NCI-H1092 treated with DMSO at 0.1 percent for 48 hours (cell line): ENCODE measurements around the gene SRCAP.

Experiments
- DNase-seq: peaks from one replicate; lab custom pipeline; 2025; lab: John Stamatoyannopoulos, UW

SRCAP gene

DNA sequence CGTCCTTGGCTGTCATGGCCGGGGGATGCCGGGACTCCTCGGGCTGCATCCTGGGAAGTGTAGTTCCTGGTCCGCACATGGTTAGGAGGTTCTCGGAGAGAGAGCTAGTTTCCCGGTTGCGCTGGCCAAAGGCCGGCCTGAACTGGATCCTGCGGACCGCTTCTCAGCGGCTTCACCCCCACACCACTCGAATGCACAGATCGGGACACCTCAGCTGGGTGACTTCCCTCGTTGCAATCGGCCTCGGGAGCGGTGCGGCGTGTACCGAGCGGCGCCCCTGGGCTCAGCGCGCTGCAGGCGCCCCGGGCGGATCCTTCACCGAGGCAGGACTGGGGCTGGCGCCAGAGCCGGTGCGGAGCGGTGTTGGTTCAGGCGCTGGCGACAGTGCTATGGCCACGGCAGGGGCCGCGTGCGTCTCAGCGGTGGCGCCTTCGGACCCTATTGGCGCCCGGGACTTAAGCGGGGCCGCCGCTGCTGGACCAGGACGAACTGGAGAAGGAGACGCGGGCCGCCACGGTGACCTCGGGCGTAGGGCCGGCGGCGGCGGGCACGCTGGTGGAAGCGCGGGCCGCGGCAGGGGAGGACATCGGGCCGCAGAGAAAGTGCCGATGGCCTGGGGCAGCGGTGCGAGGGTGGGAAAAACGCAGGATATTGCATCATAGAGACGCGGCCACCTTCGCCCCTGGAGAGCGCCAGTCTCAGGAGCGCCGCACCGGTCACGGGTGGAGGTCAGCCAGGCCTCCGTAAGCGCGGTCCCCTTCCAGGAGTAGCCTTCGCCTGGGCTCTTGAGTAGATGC is 76.6 kb downstream of the SRCAP start:
- DNase-seq, result peak; percentile 79

DNA sequence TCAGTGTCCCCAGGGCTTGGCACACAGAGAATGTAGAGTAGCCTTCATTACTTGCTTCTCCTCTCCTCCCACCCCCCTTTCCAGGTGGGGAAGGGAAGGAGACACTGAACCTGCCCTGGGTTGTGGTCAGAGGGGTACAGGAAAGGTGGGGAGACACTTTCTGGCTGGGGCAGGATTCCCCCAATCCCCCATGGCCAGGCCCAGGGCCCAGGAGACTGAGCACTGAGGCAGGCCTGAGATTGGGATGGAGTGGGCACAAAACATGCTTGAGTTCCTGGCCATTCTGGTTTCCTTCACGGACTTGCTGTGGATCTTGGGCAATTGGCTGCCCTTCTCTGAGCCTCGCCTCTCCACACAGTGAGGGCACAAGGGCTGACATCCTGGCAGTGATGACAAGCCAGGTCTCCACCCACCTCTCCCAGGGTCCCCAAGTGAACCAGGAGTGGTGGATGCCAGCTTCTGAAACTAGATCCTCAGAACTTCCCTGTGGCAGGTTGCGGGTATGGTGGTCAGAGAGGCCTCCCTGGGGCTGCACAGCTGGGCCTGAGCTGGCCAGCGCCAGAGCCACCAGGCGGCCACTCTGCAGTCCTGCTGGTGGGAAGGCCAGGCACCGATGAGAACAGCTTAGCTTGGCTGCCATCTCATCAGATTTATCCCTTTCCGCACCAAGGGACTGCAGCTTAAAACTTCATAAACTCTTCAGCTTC is 78.8 kb downstream of the SRCAP start:
- DNase-seq, result no peak

DNA sequence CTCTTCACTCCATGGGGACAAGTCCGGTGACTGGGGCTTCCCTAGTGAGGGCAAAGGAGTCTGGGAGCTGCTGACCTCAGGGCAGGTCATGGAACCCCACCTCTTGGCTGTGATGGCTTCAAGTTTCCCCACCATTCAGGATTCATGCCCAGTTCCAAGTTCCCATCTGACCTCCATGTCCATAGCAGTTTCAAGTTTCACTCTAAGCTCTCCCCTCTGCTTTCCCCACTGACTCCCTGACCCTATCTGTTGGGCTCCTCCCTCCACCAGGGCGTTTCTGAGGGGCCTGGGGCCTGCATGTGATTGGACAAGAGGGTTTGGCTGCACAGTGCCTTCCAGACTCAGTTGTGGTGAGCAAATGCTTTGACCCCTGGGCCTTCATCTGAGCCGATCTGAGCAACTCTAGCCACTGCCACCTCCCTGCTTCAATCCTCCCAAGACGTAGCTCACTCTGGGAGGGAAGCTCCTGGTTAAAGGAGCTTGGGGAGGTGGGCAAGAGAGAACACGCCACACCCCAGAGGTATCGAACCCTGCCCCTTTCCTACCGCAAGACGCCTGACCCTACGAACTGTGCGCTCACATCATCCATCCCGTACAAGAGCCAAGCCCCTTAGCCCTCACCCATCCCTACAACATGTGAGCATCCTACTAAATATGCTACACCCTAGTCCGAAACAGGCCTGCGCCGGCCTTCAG is 79.7 kb downstream of the SRCAP start:
- no peak for DNase-seq

- DNase-seq, result no peak
These were observed 80.6 kb downstream of the SRCAP start for GRCh38 chr16:30779596-30779995.

GRCh38 chr16:30780021-30780420 is 81.0 kb downstream of the SRCAP start:
- DNase-seq, result no peak

DNA sequence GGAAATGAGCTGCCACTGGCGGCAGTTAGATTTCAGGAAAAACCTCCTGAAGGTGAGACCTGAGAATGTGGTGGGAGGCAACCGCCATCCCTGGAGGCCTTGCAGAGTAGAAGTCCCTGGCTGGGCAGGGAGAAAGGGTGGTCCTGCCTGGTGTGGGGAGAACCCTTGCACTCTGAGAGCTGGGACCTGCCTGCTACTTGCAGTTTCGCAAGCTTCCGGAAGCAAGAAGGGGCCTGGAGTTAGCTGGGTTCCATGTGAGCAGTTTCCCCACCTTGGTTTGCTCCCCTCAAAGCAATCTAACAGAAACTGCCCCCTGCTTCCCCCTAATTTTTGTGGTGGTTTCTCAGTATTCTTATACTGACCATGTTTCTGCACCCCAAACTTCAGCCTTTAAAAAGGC is 81.6 kb downstream of the SRCAP start:
- no peak for DNase-seq

GRCh38 chr16:30782486-30783279 is 83.7 kb downstream of the SRCAP start:
- DNase-seq, result no peak

DNA sequence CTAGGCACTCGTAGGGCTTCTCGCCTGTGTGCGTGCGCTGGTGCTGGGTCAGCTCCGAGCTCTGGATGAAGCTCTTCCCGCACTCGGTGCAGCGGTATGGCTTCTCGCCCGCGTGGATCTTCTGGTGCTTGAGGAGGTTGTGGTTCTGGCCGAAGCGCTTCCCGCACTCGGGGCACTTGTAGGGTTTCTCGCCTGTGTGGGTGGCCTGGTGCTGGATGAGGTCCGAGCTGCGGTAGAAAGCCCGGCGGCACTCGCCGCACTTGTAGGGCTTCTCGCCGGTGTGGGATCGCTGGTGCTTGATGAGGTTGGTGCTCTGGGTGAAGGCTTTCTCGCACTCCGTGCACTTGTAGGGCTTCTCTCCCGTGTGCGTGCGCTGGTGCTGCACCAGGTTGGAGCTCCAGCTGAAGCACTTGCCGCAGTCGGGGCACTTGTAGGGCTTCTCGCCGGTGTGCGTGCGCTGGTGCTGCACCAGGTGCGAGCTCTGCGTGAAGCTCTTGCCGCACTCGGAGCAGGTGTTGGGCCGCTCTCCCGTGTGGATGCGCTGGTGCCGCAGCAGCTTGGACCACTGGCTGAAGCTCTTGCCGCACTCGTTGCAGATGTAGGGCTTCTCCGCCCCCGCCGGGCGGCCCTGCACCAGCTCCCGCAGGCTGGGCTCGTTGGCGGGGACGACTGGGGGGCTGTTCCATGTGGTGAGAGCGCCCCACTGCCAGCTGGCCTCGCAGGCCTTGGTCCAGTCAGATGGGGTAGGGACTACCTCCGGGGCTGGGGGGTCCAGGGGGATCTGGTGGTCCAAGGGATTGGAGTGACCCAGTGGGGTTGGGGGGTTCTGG is 84.5 kb downstream of the SRCAP start:
- no peak for DNase-seq

DNA sequence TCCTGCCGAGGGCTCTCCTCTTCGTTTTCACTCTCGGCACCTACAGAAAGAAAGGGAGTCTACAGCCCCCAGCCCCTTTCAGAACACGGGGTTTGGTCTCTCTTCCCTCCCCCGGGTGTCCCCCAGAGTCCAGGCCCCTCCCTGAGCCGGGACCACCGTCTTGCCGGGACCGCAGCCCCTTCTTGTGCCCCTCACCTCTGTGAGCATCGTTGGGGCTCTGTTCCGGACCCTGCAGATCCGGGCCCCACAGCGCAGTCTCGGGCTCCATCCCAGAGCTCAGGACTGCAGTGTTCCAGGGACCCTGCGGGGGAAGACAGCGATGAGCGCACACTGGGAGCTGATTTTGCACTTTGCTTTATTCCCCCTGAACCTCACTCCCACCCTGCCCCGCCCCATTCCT is 85.2 kb downstream of the SRCAP start:
- DNase-seq, result no peak

GRCh38 chr16:30785126-30786106 is 86.4 kb downstream of the SRCAP start:
- DNase-seq, result no peak

DNA sequence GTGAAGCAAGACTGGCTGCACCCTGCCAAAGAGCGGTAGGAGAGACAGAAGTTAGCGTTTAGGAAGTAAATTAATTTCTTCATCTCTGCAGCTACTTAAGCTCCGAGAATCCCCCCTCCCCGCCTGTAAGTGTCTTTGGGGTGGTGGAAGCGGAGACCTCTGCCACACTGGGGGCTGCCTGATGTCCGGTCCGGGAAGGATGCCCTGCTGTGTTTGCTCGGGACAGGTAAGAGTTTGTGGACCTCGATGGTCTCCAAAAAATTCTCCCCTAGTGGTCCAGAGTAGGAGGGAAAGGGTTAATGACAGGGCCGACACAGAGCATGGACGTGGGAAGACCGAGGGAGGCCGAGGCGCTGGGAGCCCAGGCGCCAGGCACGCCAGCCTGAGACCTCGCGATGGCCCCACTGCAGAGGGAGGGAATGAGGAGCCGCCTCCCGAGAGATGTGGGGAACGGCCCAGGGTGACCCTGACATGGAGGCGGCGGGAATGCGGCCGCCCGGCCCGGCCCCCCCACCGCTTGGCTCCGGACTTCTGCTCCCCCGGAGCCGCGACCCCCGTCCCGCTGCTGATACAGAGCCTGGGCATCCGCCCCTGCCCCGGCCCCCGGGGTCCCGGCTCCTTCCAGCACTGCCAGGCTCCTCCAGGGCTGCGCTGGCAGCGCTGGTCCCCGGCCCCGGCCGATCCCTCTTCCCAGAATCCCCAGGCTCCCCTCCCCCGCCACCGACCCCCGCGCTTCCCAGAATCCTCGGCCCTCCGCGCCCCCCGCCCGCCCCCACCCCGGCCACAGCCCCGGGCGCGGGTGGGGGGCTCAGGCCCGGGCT is 87.4 kb downstream of the SRCAP start:
- DNase-seq, result no peak

DNA sequence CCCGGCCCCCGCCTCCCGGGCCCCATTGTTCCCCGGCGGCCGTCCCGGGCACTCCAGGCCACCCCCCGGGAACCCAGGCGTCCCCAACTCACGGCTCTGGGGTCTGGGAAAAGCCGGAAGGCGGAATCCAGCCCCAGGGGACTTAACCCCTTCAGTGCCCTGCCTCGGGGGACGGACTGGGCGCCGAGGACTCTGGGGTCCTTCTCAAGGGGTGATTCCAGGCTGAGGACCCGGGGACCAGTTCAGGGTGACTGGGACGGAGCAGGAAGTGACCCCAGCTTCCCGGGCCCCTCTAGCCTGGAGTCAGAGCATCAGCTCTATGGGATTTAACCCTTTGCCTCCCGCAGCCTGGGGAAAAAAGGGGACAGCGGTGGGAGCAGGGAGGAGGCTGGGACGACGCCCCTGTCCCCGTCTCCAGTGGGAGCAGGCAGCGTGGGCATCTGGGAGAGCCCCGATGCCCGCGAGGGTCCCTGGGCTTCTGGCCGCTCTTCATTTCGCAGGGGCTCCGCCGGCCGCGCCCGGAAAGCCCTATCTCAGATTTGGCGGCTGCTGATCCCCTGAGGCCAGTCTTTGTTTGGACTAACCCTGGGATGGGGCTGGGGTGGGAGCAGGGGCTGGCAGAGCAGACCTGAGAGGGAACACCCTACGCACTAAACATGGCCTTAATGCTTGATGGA is 88.1 kb downstream of the SRCAP start, which contains the start of gene ZNF629:
Gene ZNF629 (minus strand): TSS at position 270 of the 677 bp plus-strand sequence. CDS start 2,723 bp downstream, outside the sequence.
- DNase-seq, result peak; percentile 63

DNA sequence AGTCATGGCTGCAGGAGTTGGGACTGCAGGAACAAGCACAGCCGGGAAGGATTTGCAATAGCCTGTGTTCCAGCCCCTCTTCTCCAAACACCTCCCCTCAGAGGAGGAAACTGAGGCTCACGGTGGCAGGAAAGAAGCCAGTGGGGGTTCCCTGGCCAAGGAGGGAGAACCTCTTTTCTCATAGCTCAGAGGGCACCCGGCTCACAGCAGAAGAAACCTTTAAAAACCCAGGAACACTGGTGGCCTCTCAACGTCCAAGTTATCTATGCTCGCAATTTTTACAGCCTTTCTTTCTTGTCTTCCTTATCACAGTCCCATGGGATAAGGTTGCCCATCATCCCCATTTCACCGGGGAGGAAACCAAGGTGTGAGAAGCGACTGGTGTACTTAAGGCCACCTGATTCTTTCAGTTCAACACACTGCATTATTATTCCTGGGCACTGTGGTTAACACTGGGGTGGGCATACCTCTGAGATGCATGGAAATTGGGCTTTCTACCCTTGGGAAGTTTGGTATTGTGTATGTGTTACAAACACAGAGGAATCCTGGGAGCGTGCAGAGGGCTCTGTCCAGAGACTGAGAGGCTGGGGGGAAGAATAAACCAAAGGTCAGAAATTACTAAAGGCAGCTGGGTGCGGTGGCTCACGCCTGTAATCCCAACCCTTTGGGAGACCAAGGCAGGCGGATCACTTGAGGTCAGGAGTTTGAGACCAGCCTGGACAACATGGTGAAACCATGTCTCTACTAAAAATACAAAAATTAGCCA is 88.8 kb downstream of the SRCAP start:
- DNase-seq, result no peak
